ENCODE measurements around the gene WDR93. TPM values are rescaled to one million over a fixed set of nuclear protein-coding genes. Genes with fewer than 3 reads are reported as not detected.

Gene WDR93
- total RNA-seq, 1 donor from 2014 or later: not detected

DNA sequence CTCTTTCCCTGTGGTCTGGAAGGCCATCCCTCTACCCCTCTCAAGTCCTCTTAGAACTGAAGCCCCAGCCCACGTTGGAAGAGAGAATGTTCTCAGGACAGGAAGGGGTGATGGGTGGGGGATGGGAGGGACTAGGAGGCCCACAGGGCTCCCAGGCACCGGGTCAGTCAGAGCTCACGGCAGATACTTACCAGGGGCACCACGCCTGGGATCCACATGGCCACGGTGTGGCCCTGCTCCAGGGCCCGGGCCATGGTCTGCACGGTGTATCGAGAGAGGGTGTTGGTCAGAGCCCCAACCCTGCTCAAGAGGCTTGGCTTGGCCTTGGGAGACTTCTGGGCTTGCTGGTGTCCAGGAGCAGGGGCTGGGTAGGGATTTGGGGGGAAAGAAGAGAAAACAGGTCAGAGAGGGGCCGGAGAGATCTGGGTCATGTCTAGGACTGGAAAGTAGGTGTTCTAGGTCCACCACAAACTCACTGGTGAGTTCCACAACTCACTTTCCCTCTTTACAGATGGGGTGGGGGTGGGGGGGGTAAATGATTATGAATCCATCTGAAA is 21.2 kb upstream of the WDR93 start:
- intact Hi-C loops (cut with micrococcal nuclease): no loop called here
- no peak for DNase-seq
- Histone ChIP-seq H3K4me1 (peaks cover 17% of the 10 kb centered on the region), H3K9me3 (replicated peaks) (no peaks in the 10 kb centered on the region), H3K27ac (replicated peaks) (no peak overlapping the region), H3K4me3 (no peak overlapping the region), H3K27me3 (ENCODE audit: low read depth) (no peaks in the 10 kb centered on the region), H3K36me3 (no peaks in the 10 kb centered on the region)
- TF ChIP-seq, protein P1, sequence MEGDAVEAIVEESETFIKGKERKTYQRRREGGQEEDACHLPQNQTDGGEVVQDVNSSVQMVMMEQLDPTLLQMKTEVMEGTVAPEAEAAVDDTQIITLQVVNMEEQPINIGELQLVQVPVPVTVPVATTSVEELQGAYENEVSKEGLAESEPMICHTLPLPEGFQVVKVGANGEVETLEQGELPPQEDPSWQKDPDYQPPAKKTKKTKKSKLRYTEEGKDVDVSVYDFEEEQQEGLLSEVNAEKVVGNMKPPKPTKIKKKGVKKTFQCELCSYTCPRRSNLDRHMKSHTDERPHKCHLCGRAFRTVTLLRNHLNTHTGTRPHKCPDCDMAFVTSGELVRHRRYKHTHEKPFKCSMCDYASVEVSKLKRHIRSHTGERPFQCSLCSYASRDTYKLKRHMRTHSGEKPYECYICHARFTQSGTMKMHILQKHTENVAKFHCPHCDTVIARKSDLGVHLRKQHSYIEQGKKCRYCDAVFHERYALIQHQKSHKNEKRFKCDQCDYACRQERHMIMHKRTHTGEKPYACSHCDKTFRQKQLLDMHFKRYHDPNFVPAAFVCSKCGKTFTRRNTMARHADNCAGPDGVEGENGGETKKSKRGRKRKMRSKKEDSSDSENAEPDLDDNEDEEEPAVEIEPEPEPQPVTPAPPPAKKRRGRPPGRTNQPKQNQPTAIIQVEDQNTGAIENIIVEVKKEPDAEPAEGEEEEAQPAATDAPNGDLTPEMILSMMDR (IDR thresholded peaks at IDR 0.05; ENCODE audit: borderline replicate concordance): no peak

DNA sequence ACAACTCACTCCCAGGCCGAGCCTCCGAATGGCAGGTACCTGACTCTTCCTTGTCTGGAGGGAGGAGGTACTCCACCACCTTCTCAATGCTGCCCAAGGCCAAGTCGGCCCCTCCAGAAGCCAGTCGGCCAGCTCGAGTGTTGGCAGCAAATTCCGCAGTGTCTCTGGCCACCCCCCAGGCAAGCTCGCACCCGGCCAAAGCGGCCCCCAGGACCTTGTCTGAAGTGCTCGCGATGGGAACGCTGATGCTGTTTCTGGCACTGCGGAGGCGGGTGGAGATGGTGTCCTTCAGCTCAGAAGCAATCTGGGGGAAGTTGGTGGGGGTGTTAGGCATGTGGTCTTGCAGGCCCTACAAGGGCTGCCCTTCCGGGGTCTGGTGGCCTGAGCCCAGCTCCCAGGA is 20.7 kb upstream of the WDR93 start:
- Histone ChIP-seq H3K27ac (replicated peaks) (no peak overlapping the region), H3K27me3 (ENCODE audit: low read depth) (no peaks in the 10 kb centered on the region), H3K36me3 (no peaks in the 10 kb centered on the region), H3K4me3 (no peak overlapping the region), H3K9me3 (replicated peaks) (no peaks in the 10 kb centered on the region), H3K4me1 (peaks cover 11% of the 10 kb centered on the region)
- no peak for DNase-seq
- intact Hi-C loops (cut with micrococcal nuclease): no loop called here
- TF ChIP-seq, protein P1 (IDR thresholded peaks at IDR 0.05; ENCODE audit: borderline replicate concordance): no peak

DNA sequence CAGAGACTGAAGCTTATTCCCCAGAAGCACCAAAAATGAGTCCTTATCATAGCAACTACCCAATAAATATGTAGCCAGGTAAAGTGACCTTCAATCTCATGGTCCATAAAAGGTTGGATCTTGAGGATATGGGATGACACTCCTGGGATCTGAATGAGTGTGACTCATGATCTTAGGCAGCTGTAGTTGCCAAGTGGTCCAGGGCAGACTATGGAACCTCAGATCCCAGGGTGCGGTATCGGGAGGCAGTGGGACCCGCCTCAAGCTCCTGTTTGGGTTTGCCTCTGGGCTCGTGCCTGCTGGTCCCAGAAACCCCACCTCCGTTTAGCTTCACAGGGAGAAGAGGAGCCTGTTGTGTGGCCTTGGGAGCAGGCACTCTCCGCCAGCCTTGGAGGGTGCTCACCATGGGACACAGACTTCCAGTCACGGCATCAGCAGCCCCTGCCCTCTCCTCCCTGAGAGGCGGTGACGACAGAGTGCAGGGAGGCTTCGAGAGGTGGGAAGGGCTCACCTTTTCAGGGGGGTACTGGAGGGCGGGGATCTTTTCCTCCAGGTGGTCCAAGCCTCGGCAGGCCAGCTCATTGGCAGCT is 19.5 kb upstream of the WDR93 start:
- TF ChIP-seq, protein P1 (IDR thresholded peaks at IDR 0.05; ENCODE audit: borderline replicate concordance): no peak
- Histone ChIP-seq H3K27ac (replicated peaks) (no peak overlapping the region), H3K36me3 (no peaks in the 10 kb centered on the region), H3K4me1 (peaks cover 2% of the 10 kb centered on the region), H3K27me3 (ENCODE audit: low read depth) (no peaks in the 10 kb centered on the region), H3K9me3 (replicated peaks) (no peaks in the 10 kb centered on the region), H3K4me3 (no peak overlapping the region)
- no peak for DNase-seq
- intact Hi-C loops (cut with micrococcal nuclease): no loop called here

DNA sequence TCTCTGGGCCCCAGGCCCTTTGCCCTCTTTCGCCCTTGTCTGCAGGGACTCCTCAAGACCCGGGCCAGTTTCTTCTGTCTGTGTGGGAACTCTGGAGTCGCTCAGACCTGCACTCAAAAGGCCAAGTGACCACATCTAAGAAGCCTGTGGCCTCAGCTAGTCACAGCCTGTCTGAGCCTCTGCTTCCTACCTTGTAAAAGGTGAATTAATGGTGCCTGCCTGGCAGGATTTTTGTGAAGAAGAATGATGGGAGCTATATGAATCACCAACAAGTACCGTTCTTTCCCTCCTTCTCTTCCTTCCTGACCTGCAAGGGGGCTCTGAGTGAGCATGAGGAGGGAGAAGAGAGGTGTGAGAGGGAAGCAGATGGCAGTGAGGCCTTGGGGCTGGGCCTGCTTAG is 18.9 kb upstream of the WDR93 start:
- H3K4me1 ChIP-seq: no peaks in the 10 kb centered on the region
- intact Hi-C loops (cut with micrococcal nuclease): no loop called here
- H3K27ac ChIP-seq (replicated peaks): no peak overlapping the region
- no peak overlapping the region for H3K4me3 ChIP-seq
- no peaks in the 10 kb centered on the region for H3K27me3 ChIP-seq (ENCODE audit: low read depth)
- TF ChIP-seq, protein P1 (IDR thresholded peaks at IDR 0.05; ENCODE audit: borderline replicate concordance): no peak
- H3K9me3 ChIP-seq (replicated peaks): no peaks in the 10 kb centered on the region
- no peaks in the 10 kb centered on the region for H3K36me3 ChIP-seq
- no peak for DNase-seq

DNA sequence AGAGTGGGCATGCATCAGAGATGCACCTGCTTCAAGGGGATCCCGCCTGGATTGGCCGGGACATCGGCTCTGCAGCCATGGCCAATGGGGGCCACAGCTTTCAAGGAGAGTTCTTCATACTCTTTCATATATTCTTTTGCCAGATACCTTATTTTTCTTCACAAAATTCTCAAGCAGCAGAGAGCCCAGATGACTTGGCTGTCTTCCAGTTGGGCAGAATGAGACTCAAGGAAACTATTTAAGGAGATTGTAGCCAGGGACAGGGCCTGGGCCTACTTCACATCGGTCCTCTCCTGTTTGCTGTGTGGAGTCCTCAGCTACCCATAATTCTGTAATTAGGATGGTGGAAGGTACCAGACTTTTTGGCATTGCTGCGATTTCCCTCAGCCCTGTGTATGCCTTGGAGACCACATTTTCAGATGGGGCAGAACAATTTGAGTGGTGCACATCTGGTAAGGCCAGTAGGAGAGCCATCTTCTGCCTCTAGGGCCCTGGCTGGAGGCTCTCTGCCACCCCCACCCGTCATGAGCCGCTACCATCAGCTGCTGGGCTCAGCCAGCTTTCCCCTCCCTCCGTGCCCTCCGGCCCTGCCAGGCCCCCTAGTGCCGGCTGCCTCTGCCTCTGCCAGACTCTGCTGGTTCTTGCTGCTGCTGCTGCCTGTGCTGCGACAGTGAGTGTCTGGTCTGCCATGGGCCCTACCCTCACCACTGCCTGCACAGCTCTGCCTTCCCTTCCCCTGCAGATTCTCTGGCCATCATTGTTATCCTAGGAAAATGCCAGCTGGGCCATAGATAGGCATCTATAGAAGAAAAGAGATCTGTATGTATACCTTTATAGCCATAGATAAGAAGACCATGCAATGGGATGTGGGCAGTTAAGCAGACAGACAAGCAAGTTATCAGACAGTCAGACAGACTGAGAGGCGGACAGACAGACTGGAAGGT is 18.1 kb upstream of the WDR93 start:
- DNase-seq: no peak
- TF ChIP-seq, protein P1 (IDR thresholded peaks at IDR 0.05; ENCODE audit: borderline replicate concordance): no peak
- no peaks in the 10 kb centered on the region for H3K36me3 ChIP-seq
- no peak overlapping the region for H3K27ac ChIP-seq (replicated peaks)
- H3K9me3 ChIP-seq (replicated peaks): no peaks in the 10 kb centered on the region
- no peaks in the 10 kb centered on the region for H3K27me3 ChIP-seq (ENCODE audit: low read depth)
- no peaks in the 10 kb centered on the region for H3K4me1 ChIP-seq
- intact Hi-C loops (cut with micrococcal nuclease): no loop called here
- H3K4me3 ChIP-seq: no peak overlapping the region

All from left ventricle myocardium inferior (tissue), 1 donor.